HG03342 (cell line): ENCODE results near the gene CSNK1A1L.
"Not testable (repeated sequence)": the region's sequence is repeated elsewhere in the genome, so short reads cannot be mapped to it uniquely, and the experiment has no call there.

ENCODE experiments used
- ATAC-seq: cut with Tn5 transposase; IDR thresholded peaks from one replicate; pipeline ENCODE4 v1.9.1; 2021; ENCODE audit warnings: mild to moderate bottlenecking, moderate library complexity; ENCODE audit not compliant: unreplicated experiment

Gene CSNK1A1L

GRCh38 chr13:37065890-37066526 is 39.5 kb downstream of the CSNK1A1L start:
- ATAC-seq: no peak

GRCh38 chr13:37059848-37060192 is 45.6 kb downstream of the CSNK1A1L start:
- ATAC-seq: peak; percentile 24

DNA sequence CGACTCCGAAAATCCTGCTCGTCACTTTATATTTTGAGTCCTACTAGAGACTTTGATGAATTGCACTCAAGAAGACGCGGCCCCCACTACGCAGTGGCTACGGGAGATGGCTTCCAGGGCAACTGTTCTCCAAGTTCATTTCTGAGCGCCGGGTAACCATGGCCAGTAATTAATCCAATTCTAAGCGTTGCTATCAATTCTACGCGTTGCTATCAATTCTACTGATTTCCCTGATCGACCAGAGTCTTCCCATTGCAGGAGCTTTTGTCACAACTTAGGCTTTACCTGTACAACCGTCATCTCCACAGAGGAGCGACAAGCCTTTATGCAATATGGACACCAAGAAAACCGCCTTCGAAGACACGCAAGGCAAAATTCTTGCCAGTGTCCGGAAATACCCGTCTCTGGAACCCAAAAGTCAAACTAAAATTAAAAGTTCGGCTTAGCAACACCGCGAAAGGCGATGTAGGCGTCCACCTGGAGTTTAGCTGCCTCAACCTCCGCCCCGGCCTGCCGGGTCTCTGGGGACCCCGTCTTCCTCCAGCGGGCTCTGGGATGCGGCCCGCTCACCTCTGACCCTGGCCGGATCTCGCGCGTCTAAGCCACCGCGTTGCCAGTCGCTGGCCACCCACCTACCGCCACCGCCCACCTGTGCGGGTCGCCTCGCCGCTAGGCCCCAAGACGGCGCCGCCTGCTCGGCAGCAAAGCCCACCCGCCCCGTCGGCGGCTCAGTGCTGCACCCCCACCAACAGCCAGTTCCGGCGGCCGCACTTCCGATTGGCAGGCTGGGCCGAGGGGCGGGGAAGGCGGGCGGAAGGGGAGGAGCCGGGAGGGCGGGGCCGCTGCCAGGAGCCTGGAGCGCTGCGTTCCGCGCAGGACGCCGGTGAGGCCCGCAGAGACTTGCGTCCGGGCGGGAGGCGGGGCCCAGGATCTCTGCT is 46.3 kb downstream of the CSNK1A1L start, which contains the start of gene SUPT20H:
Gene SUPT20H, minus strand, starts transcription at position 779 of the 938 bp plus-strand sequence. CDS start 8,198 bp downstream, outside the sequence.
- peak; percentile 98 for ATAC-seq

DNA sequence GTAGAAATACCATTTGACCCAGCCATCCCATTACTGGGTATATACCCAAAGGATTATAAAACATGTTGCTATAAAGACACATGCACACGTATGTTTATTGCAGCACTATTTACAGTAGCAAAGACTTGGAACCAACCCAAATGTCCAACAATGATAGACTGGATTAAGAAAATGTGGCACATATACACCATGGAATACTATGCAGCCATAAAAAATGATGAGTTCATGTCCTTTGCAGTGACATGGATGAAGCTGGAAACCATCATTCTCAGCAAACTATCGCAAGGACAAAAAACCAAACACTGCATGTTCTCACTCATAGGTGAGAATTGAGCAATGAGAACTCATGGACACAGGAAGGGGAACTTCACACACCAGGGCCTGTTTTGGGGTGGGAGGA is 49.2 kb downstream of the CSNK1A1L start:
- not testable (repeated sequence) for ATAC-seq
